Measurements from ENCODE around the gene PADI4. TPM values are rescaled to one million over a fixed set of nuclear protein-coding genes. Genes with fewer than 3 reads are reported as not detected.

PADI4 gene
- total and polyA plus RNA-seq, 2 of the 8 experiments (the other 6 are each of a cell fraction or from before 2014, with no cell fraction given), result 0.29 TPM; not detected in 1

- TF ChIP-seq CHD7 (IDR thresholded peaks at IDR 0.05; ENCODE audit: insufficient replicate concordance, low read length) (no peak), EZH2 (IDR thresholded peaks at IDR 0.05; ENCODE audit: low read depth, low read length, severe bottlenecking) (no peak)
Measured at GRCh38 chr1:17329610-17330009, 21.6 kb downstream of the PADI4 start (continued).

All from H1 (cell line).